ENCODE measurements around the gene TMCC1.
"Not testable (repeated sequence)": the region's sequence is repeated elsewhere in the genome, so short reads cannot be mapped to it uniquely, and the experiment has no call there.

The TMCC1 gene

GRCh38 chr3:129766135-129766534, 127.4 kb downstream of the TMCC1 start:
- no peak for DNase-seq (ENCODE audit: low read depth)
- no peak overlapping the region for H3K4me3 ChIP-seq (ENCODE audit: low read depth, low read length)
- TF ChIP-seq, protein P1, sequence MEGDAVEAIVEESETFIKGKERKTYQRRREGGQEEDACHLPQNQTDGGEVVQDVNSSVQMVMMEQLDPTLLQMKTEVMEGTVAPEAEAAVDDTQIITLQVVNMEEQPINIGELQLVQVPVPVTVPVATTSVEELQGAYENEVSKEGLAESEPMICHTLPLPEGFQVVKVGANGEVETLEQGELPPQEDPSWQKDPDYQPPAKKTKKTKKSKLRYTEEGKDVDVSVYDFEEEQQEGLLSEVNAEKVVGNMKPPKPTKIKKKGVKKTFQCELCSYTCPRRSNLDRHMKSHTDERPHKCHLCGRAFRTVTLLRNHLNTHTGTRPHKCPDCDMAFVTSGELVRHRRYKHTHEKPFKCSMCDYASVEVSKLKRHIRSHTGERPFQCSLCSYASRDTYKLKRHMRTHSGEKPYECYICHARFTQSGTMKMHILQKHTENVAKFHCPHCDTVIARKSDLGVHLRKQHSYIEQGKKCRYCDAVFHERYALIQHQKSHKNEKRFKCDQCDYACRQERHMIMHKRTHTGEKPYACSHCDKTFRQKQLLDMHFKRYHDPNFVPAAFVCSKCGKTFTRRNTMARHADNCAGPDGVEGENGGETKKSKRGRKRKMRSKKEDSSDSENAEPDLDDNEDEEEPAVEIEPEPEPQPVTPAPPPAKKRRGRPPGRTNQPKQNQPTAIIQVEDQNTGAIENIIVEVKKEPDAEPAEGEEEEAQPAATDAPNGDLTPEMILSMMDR (conservative IDR thresholded peaks at IDR 0.05; ENCODE audit: low read depth, low read length), result no peak

- H3K4me3 ChIP-seq (ENCODE audit: low read depth, low read length), result no peak overlapping the region
- no peak for DNase-seq (ENCODE audit: low read depth)
- TF ChIP-seq, protein P1 (conservative IDR thresholded peaks at IDR 0.05; ENCODE audit: low read depth, low read length), result no peak
These were observed 129.4 kb downstream of the TMCC1 start for GRCh38 chr3:129764090-129764489.

GRCh38 chr3:129758785-129759320, 134.7 kb downstream of the TMCC1 start:
- no peak overlapping the region for H3K4me3 ChIP-seq (ENCODE audit: low read depth, low read length)
- TF ChIP-seq, protein P1 (conservative IDR thresholded peaks at IDR 0.05; ENCODE audit: low read depth, low read length), result no peak
- no peak for DNase-seq (ENCODE audit: low read depth)

DNA sequence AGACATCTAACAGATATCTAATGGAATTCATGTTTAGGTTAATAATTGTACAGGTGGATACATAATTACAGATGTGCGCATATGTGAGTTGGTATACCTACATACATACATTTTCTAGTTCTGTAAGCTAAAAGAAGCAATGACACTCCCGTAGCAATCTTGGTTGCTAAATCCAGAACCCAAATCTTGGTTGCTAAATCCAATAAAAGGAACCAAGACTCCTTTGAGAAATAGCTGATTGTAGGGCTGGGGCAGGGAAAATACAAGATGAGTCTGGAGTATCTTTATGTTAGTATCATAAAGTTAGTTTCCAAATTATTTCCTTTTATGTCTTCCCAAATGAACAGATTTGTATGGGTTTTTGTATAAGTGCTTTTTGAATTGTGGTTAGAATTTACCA, 135.2 kb downstream of the TMCC1 start:
- no peak overlapping the region for H3K4me3 ChIP-seq (ENCODE audit: low read depth, low read length)
- DNase-seq (ENCODE audit: low read depth), result no peak
- TF ChIP-seq, protein P1 (conservative IDR thresholded peaks at IDR 0.05; ENCODE audit: low read depth, low read length), result no peak

DNA sequence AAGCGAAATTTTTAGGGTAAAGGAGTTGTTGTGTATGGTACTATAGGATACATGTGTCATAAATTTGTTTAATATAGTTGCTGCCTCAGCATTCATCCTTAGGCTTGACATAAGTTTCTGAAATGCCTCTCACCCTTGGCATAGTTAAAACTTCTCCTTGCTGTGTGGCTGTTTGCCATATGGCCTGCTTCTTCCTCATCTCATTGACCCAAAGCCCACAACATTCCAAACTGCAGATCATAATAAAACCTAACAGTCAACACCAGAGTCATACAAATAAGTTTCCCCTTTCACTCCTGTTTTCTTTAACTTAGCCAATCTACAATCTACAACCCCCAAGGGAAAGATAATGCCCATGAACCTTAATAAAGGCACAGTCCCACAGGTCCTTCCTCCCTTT, 136.6 kb downstream of the TMCC1 start:
- TF ChIP-seq, protein P1 (conservative IDR thresholded peaks at IDR 0.05; ENCODE audit: low read depth, low read length), result no peak
- peak; percentile 84 for DNase-seq (ENCODE audit: low read depth)
- no peak overlapping the region for H3K4me3 ChIP-seq (ENCODE audit: low read depth, low read length)

- DNase-seq (ENCODE audit: low read depth); H3K4me3 ChIP-seq (ENCODE audit: low read depth, low read length): not testable (repeated sequence)
These were observed 142.4 kb downstream of the TMCC1 start for GRCh38 chr3:129751105-129751504.

GRCh38 chr3:129749692-129750091, 143.8 kb downstream of the TMCC1 start:
- no peak overlapping the region for H3K4me3 ChIP-seq (ENCODE audit: low read depth, low read length)
- no peak for DNase-seq (ENCODE audit: low read depth)
- TF ChIP-seq, protein P1 (conservative IDR thresholded peaks at IDR 0.05; ENCODE audit: low read depth, low read length), result no peak

All from choroid plexus epithelial cell (primary cell).